Uterus (tissue), 2 donors: ENCODE measurements around the gene OR4S1.

Experiments
- CTCF ChIP-seq, 4 experiments: fragments of 200-600 bp in 2 of 4; fragments of 450-650 bp in 2 of 4; sonication (generic) in 2 of 4; IDR thresholded peaks; one replicate each; pipeline ENCODE4 v1.5.1; 2016 to 2019; ENCODE audit warnings: antibody characterized with exemption in 4 of 4, mild to moderate bottlenecking in 2 of 4, moderate library complexity in 1 of 4
- POLR2A ChIP-seq, 2 donors: fragments of 450-650 bp; IDR thresholded peaks; one replicate each; pipeline ENCODE4 v1.6.1; 2016; ENCODE audit warnings: antibody characterized with exemption in 2 of 2, mild to moderate bottlenecking in 1 of 2, moderate library complexity in 1 of 2

GRCh38 chr11:48272606-48273005 is 33.4 kb upstream of the OR4S1 start:
- TF ChIP-seq CTCF (IDR thresholded peaks at IDR 0.05) (no peak), POLR2A (IDR thresholded peaks at IDR 0.05) (no peak)
